SHP77 treated with DMSO at 0.1 percent for 48 hours (cell line): ENCODE results near the gene KRT86.
A peak's percentile ranks its signal among the peaks of the same experiment; 100 is the strongest.

ENCODE experiments used
- DNase-seq: peaks from one replicate; lab custom pipeline; 2025; lab: John Stamatoyannopoulos, UW

The KRT86 gene

DNA sequence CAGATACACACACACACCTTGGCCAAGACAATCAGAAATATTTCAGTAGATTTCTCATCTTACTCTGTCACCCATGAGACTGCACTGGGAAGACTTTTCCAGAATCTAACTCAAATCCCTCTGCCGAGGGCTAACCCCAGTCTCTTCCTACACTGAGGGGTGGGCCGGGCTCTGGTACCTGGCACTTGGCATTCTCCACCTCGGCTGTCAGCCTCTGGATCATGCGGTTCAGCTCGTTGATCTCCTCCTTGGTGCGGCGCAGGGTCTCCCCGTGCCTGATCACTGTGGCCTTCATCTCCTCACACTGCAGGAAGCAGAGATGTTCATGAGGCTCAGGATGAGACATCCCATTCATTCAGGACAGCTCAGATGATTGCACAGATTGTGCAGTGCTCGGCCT, 41.8 kb downstream of the KRT86 start:
- no peak for DNase-seq

DNA sequence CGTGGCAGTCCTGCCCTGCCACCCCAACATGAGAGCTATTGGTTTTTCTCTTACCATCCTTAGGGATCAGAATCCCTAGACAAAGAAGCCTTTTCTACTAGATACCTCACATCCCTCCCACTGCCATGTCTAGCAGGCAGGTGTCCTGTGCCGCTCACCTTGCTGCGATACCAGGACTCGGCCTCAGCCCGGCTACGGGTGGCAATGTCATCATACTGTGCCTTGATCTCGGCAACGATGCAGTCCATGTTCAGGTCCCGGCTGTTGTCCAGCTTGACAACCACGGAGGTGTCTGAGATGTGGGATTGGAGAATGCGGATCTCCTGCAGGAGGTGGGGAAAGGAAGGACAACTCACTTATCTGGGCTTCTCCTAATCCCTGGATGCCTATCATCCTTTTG, 42.3 kb downstream of the KRT86 start:
- no peak for DNase-seq

DNA sequence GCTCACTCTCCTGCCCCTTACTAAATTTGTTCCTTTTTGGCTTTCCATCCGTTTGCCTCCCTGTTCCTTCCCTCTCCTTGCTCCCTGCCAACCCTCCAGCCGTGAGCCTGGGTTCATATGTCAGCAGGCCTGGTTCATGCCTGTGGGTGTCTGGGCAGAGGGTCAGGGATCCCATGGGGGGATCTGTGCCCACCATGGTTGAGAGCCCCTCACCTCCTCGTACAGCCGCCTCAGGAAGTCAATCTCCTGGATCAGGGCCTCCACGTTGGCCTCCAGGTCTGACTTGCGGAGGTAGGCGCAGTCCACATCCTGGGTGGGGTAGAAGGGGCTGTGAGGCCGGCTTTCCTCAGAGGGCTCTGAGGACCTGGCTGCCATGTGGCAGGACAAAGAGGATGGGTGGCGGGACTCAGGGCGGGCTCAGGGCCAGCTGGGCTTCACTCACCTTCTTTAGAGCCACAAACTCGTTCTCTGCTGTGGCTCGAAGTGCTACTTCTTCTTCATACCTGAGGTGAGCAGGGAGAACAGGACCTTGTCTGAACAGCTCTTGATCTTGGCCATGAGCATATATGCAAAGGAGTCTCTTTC, 43.1 kb downstream of the KRT86 start:
- no peak for DNase-seq

DNA sequence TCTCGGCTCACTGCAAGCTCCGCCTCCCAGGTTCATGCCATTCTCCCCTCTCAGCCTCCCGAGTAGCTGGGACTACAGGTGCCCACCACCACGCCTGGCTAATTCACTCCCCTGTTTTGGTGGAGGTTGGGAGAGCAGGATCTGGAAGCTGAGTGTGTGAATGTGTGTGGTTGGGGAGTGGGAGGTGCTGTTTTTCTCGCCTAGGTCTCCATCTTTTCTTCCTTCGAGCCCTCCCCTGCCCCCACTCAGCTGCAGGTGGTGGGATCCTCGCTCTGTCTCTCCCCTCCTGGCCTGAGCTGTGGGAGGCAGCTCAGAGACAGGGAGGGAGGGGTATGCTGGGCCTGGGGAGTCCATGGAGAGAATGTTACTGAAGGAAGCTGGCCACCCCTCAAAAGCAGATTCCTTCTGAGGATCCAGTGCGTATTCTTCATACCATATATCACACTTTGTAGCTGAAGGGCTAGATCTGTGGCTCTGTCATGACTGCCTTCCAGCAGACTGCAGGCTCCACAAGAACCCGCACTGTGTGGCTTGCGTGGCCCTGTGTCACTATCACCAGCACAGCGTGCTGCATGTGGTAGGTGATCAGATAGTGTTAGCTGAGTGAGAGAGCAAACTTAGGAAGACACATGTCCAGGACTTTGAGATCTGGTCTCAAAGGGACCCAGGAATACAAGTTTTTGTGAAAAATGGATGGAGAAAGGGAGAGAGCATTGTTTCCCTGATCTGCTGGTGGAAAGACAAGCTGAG, 44.0 kb downstream of the KRT86 start:
- no peak for DNase-seq

DNA sequence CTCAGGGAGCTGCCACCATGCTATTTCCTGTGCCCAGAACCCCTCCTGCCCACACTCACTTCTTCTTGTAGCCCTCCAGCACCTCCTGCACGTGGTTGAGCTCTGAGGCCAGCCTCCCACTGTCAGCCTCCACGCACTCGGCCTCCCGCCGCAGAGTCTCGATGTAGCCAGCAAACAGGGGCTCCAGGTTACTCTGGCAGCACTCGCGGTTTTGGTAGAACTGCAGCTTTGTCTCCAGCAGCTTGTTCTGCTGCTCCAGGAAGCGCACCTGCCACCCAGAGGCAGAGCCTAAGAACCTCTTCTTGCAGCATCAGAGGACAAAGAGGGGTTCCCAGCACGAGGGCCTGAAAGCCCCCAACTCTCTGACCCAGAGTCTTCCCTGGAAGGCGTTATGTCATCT, 44.7 kb downstream of the KRT86 start:
- no peak for DNase-seq

DNA sequence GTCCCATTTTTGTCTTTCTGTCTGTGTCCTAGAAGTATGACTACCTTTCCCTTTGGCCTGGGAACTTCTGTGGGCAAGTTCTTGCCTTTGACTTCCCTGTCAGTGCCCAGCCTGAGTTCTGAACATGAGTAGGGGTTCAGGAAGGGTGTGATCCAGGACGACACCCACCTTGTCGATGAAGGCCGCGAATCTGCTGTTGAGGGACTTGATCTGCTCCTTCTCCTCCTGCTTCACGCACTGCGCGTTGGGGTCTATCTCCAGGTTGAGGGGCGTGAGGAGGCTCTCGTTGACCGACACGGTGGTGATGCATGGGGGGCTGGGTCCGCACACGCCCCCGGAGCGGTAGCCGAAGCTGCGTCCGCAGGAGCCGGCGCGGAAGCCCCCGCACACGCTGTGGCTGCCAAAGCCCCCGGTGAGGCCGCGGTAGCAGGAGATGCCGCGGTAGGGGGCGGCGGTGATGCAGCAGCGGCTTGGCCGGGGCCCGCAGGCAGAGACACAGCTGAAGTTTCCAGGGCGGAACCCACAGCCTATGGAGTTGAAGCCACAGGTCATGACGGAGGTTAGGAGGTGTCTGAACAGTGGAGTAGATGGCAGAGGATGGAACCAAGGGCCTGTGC, 46.4 kb downstream of the KRT86 start, which contains the start of gene KRT83:
KRT83 (minus strand) TSS at position 615 of the 617 bp plus-strand sequence; CDS start at position 552, 63 bp downstream.
- DNase-seq, result no peak

DNA sequence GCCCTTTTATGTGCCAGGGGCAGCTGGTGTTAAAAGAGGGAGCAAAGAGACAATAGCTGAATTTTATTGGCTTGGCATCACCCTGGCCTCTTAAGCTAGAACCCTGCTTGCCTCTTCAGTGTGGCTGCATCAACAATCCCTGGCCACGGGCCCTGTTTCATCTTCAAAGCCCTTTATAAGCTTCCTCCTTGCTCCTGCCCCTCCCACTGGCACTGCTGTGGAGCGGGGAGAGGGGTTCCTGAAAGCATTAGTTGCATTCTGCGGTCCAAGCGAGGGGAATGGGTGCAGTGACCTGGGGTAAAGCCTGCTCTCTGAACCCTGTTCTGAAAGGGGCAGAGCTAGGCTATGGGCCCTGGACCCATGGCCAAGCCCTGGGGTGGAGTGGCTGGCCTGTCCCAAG, 47.0 kb downstream of the KRT86 start:
- no peak for DNase-seq

DNA sequence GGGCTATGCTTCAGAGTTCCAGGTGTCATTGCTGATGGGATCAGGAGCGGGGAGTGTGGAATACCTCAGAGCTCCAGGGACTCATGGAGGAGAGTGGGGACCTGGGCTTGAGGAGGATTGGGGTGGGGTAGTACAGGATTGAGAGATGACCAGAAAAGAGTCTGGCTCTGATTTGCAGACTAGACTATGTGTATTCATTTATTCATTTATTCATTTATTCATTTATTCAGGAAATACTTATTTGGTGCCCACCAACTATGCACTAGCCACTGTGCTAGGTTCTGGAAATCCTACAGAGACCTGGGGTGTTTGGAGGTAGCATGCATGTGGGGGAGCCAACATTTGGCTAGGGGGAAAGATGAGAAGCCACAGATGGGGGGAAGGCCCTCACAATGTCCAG, 47.6 kb downstream of the KRT86 start:
- DNase-seq, result no peak

DNA sequence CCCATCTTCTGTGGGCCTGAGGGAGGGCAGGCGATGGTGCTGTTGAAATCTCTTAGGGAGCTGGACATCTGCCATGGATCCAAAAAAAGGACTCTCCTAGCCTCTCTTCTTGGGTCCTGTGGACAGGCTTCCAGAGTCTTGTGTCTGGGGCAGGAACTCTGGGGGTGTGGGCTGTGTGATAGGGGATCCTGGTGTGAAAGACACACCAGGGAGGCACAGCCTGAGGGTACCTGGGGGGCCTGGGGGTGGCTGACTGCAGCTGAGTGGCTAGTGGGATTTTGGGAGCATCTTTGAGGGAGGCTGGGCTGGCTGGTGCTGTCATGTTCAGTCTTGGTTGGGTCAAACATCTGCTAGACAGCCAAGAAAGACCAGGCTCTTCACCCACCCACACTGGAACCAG, 48.6 kb downstream of the KRT86 start:
- DNase-seq, result no peak

DNA sequence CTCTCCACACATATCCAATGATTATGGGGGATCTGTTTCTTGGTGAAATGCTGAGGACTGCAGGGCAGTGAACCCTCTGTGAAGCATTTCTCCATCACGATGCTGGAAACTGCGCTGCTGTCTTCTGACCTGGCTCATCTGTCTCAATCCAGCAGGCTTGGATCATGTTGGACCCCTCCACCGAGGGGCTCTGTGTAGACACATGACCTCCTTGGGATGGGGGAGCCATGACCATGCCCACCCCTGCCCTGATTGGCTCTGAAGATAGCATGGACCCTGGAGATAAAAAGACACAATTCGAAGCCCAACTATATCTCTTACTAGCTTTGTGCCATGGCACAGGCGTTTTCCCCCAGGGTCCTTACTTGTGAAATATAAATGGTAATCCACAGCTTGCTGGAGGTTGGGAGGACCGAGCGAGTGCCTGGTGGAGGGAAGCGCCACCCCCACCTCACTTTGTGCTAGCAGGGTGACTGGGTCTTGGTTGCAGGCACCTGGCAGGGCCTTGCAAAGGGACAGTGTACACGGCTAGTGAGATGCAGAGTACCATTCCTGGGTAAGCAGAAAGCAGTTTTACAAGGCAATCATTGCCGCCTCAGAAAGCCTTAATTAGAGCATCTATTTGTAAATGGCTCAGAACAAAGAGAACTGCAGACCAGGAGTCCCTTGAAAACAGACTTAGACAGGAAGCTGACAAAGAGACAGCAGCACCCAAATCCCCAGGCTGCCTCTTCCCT, 49.1 kb downstream of the KRT86 start:
- no peak for DNase-seq

DNA sequence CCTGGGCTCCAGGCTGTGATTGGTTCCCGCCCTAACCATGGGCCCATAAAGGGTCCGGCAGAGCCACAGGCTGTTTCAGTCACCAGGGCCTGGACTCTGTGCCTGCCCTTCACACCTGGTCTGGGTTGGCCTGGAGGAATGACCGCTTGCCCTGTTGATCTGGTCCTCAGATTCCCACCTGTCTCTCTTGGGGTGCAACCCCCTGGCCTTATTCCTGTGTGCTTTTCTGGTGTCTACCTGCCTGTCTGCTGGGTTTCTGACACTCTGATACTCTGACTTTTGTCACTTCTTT, 49.7 kb downstream of the KRT86 start:
- DNase-seq, result no peak

DNA sequence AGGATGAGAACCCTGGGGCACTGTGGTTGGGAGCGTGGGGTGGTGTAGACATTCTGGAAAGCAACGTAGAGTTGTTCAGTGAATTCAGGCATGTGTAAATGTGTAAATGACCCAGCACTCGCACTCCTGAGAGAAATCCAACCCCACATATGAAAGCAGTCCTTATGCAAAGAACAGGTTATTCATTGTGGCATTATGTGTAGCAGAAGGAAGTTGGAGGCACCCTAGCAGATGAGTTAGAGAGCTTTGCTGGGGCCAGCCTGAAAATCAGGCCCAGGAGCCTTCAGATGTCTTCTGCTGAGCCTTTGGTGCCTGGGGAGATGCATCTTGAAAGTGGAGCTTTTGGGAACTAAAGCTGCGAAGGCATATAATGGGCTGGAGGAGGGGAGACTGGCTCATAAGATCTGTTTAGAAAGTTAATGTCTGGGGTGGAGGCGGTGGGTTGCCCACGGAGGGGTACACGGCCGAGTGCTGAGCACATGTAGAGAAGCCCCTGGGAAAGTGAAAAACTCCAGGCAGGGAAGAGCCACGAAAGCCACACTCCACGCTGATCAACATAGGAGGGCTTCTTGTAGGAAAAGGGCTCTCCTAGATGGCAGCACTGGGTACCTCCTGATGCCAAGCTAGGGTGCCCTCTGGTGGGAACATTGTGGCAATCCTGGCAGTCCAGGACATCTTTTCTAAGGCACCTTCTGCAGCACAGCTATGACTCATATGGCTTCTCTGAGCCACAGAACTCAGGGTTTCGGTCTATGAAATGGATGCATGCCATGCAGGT, 52.8 kb downstream of the KRT86 start:
- peak; percentile 64 for DNase-seq

DNA sequence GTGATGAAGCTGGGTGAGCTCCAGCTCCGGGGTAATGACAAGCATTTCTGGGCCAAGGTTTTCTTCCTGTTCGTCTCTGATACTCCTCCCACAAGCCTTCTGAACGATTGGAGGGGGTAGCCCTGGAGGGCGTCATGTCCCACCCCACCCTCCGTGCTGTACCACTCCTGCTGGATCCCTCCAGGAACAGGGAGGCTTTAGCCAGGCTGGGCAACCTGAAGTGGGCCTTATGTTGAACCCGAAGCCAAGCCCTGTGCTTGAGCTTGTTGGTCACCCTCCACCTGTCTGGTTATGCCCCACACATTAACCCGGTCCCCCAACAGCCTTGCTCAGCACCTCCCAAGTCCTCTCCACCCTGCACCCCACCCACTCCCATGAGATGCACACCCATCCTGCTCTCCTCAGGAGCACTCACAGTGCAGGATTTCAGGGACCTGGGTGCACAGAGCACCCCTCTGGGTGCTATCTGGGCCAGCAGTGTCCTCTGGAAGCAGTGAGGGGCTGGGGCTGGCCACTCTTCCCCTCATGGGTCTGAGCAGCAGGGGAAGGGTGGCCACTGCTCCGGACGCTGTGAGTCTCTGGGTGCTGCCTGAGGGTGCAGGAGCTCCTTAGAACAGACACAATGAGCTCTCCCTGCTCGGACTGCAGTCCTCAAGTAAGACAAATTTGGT, 53.5 kb downstream of the KRT86 start:
- DNase-seq, result no peak

DNA sequence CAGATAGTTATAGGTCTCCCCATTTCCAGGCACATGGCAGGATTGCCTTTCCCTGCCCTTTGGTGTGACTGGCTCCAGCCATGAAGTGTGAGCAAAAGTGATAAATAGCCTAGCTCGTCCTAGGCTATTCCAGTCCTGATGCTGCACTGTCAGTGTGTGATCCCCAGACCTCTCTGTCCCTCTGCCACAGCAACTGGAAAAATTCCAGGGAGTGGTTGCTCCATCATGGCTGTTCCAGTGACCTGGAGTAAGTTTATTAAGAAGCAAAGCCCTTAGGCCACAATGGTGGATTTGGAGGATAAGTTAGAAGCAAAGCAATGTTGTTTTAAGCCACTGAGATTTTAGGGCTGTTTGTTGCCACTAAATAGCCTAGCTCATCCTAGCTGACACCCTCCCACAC, 56.6 kb downstream of the KRT86 start:
- no peak for DNase-seq

DNA sequence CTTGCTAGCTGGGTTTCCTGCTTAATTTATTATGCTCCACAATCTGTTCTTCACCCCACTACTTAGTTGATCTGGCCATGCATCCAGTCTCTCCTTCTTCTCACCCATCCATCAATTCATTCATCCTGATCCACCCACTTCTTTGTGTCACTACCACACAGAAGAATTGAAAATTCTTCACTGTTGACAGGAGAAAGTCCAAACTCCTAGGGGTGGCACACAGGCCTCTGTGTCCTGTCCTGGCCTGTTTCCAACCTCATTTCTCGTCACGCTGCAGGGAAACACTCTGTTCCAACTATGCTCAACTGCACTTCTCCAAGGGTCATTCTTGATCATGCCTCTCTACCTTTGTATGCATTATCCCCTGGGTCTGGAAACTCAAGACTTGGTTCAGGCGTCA, 57.4 kb downstream of the KRT86 start:
- DNase-seq, result no peak

DNA sequence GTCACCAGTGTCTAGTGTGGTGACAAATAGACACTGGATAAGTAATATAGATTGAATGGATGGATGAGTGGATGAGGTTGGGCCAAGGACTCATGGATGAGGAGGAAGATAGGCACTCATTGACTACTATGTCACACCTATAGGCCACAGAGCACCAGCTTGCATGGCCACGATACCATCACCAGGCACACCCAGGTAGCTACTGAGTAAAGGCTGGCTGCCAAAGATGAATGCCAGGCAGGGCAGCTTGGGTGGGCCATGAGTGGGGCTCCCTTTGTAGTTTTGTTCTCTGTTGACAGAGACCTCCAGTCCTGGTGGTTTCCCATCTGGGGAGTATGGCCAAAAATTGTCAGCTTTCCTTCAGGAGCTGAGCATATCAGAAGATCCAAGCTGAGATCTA, 57.9 kb downstream of the KRT86 start:
- no peak for DNase-seq

DNA sequence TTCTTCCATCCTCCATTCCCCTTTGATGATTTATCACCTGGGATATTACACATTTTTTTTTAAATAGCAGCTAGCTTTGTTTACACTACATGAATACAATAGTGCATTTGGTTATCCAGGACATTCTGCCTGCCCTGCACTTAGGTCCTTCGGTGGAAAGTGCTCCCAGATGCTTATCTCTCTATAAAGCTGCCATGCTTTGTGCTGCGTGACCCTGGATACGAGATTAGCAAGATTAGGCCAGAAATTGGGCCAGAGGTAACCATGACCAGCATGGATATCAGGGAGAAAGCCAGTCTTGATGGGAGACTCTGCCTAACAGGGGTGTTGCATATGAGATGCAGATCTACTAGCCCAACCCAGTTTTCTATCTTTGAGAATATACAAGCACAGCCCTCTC, 58.9 kb downstream of the KRT86 start:
- no peak for DNase-seq

DNA sequence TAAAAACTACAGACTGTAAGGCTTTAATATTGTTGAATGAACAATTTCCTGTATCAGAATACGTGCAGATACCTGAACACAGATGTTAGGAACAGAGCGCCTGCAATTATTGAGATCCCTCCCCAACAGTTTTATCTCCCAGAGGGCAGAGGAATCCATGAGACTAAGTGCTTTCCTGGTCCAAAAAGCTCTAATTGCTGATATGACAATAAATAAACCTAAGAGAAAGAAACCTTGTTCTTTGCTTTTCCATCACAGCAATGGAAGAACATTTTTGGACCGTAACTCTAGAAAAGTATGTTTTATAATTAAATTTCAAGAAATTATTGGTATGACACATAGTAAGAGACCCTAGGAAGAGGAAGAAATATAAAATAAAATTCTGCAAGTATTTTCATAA, 59.7 kb downstream of the KRT86 start:
- DNase-seq, result no peak

DNA sequence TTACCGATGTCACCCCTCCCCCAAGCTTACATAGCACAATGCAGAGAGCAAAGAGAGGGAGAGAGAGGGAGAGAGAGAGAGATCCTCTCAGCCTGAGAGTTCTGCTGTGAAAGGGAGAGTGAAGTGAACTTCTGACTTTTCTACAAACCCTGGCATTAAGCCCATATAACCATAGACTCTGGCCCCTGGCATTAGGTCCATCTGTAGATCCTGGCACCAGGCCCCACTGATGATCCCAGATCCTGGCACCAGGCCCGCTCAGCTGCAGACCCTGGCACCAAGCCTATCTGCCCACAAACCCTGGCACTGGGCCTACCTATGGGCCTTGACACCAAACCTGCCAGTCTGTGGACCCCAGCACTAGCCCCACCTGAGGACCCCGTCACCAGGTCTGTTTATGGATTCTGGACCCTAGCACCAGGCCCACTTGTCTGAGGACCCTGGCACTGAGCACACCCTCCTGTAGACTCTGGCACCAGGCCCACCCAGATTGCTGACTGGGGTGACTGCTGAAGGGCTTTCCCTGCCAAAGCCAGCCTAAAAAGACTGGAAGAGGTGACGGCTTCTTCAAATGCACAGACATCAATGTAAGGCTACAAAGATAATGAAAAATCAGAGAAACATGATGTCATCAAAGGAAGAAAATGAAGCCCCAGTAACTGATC, 61.3 kb downstream of the KRT86 start:
- no peak for DNase-seq

DNA sequence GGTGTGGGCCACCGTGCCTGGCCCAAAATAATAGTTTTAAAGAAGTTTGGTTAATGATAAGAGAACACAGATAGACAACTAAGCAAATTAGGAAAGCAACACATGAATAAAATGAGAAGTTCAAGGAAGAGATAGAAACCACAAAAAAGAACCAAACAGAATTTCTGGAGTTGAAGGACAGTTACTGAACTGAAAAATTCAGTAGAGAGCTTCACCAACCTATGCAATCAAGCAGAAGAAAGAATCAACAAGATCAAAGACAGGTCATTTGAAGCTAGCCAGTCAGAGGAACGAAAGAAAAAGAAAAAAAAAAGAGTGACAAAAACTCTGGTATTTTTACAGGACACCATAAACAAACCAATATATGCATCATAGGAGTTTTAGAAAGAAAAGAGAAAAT, 62.2 kb downstream of the KRT86 start:
- no peak for DNase-seq

DNA sequence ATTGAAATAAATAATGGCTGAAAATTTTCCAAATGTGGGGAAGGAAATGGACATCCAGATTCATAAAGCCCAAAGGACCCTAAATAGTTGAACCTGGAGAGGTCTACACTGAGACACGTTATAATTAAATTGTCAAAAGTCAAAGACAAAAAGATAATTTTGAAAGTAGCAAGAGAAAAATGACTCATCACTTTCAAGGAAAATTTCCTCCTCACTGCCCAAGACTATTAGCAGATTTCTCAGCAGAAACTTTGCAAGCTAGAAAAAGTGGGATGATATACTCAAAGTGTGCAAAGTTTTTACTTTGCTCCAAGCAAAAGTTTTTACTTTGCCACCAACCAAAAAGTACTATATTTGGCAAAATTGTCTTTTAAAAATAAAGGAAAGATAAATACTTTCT, 62.6 kb downstream of the KRT86 start:
- no peak for DNase-seq
